Left kidney (tissue), 2 donors: ENCODE data around the gene EMX1. TPM values are rescaled to one million over a fixed set of nuclear protein-coding genes. Genes with fewer than 3 reads are reported as not detected.
A peak's percentile ranks its signal among the peaks of the same experiment; 100 is the strongest.

Source experiments
- DNase-seq: peaks from one replicate; pipeline ENCODE4 v3.0.0-alpha.2; 2013
- polyA plus RNA-seq: library from polyadenylated mRNA; unstranded; fragments of 120-200 nt; gene quantifications from one replicate; pipeline ENCODE4 v1.2.1, GENCODE V29; 2013; ENCODE audit not compliant: insufficient read length

The EMX1 gene
- polyA plus RNA-seq, 1 donor, result 37.9 TPM

- no peak for DNase-seq
These were observed 57.7 kb downstream of the EMX1 start for GRCh38 chr2:72975017-72975416.

GRCh38 chr2:72979896-72980295 lies 62.6 kb downstream of the EMX1 start:
- no peak for DNase-seq

GRCh38 chr2:72980535-72981217 lies 63.4 kb downstream of the EMX1 start:
- DNase-seq, result no peak

DNA sequence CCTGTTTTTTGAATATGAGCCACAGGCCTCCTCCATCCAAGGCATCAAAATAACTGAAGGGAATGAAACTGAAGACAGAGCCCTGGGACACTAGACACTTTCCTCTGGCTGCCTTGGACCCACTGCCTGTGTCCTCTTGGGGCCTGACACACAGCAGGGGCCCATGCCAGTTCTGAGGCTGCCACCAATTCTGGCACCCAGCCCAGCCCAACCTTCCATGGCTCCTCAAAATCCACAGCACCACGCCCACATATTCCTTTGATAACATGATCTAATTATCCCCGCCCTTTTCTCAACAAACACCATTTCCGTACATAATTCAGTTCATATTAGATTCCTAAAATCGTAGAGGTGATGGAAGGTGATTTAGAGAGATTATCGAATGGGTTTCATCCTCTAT lies 64.2 kb downstream of the EMX1 start:
- DNase-seq, result no peak

- no peak for DNase-seq
These were observed 64.9 kb downstream of the EMX1 start for GRCh38 chr2:72982219-72982618.

GRCh38 chr2:72982781-72983499 lies 65.6 kb downstream of the EMX1 start:
- no peak for DNase-seq

DNA sequence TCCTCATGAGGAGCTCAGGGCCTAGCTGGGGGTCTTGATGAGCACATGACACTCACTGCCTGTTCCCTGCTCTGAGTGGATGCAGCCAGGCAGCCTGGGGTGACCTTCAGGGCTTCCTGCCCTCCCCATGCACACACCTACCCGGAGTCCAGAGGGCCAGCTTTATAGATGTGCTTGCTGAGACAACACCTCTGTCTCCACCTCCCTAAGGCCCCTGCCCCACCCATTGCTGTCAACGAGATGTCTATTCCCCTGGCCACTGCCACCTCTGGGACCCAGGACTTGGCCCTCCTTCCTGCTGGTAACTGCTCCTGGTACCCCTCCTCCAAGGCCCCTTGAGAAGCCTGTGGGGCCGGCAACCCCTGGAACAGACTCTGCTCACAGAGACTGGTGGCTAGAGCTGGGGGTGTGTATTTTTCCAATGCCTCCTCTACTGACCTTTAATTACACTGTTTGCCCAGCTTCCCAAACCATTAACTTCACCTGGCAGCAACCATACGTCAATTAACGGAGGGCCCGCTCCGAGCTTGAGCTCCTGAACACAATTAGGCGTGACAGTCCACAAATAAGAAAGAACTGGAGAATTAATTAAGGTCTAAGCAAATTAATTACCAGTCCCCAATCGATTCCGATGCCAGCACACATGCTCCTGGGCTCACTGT lies 66.3 kb downstream of the EMX1 start:
- peak; percentile 21 for DNase-seq

- DNase-seq, result no peak
These were observed 66.9 kb downstream of the EMX1 start for GRCh38 chr2:72984172-72984671.

Other genes starting within 250 kb of the EMX1 start
- gene EXOC6B, start 91.5 kb upstream of the EMX1 start, polyA plus RNA-seq, result 25.0 TPM
- gene SPR, start 30.1 kb upstream of the EMX1 start, polyA plus RNA-seq, result 8.5 TPM
- gene SFXN5, start 154.2 kb downstream of the EMX1 start, polyA plus RNA-seq, result 26.3 TPM
- 43.9 TPM for gene RAB11FIP5, start 195.4 kb downstream of the EMX1 start, polyA plus RNA-seq